Measurements from ENCODE around the gene OR2F1.

Gene OR2F1

GRCh38 chr7:144000020-144000419 is 45.4 kb downstream of the OR2F1 start, which contains the start of gene OR6B1:
Gene OR6B1 (plus strand): TSS chr7:144000320. CDS start chr7:144003997, 3,677 bp downstream.
- no peak for TF ChIP-seq CTCF (IDR thresholded peaks at IDR 0.05)
- H3K27ac ChIP-seq = no peak within 1 kb of the TSS
- no peaks in the 10 kb centered on the region for H3K36me3 ChIP-seq
- no peaks in the 10 kb centered on the region for H3K27me3 ChIP-seq
- no peaks in the 10 kb centered on the region for H3K9me3 ChIP-seq
- H3K4me1 ChIP-seq (ENCODE audit: control insufficient read depth in 1 of 2, insufficient read depth in 1 of 2, low read depth in 1 of 2, low read length in 1 of 2) = no peaks in the 10 kb centered on the region
- H3K4me3 ChIP-seq (ENCODE audit: low read depth in 1 of 2, low read length in 1 of 2) = no peak within 1 kb of the TSS

GRCh38 chr7:144001543-144001942 is 46.9 kb downstream of the OR2F1 start:
- H3K4me3 ChIP-seq (ENCODE audit: low read depth in 1 of 2, low read length in 1 of 2) = no peak overlapping the region

GRCh38 chr7:144004703-144005102 is 50.1 kb downstream of the OR2F1 start:
- TF ChIP-seq CTCF (IDR thresholded peaks at IDR 0.05) = no peak
- no peaks in the 10 kb centered on the region for H3K9me3 ChIP-seq
- no peak overlapping the region for H3K27ac ChIP-seq
- H3K4me3 ChIP-seq (ENCODE audit: low read depth in 1 of 2, low read length in 1 of 2) = no peak overlapping the region
- no peaks in the 10 kb centered on the region for H3K27me3 ChIP-seq
- H3K36me3 ChIP-seq = no peaks in the 10 kb centered on the region
- no peaks in the 10 kb centered on the region for H3K4me1 ChIP-seq (ENCODE audit: control insufficient read depth in 1 of 2, insufficient read depth in 1 of 2, low read depth in 1 of 2, low read length in 1 of 2)

More at GRCh38 chr7:144001543-144001942, 46.9 kb downstream of the OR2F1 start:
- Histone ChIP-seq H3K36me3 (no peaks in the 10 kb centered on the region), H3K4me1 (ENCODE audit: control insufficient read depth in 1 of 2, insufficient read depth in 1 of 2, low read depth in 1 of 2, low read length in 1 of 2) (no peaks in the 10 kb centered on the region), H3K9me3 (no peaks in the 10 kb centered on the region), H3K27me3 (no peaks in the 10 kb centered on the region), H3K27ac (no peak overlapping the region)
- no peak for TF ChIP-seq CTCF (IDR thresholded peaks at IDR 0.05)

GRCh38 chr7:144006029-144006691 is 51.5 kb downstream of the OR2F1 start:
- Histone ChIP-seq H3K4me3 (ENCODE audit: low read depth in 1 of 2, low read length in 1 of 2) (no peak overlapping the region), H3K4me1 (ENCODE audit: control insufficient read depth in 1 of 2, insufficient read depth in 1 of 2, low read depth in 1 of 2, low read length in 1 of 2) (no peaks in the 10 kb centered on the region), H3K27me3 (no peaks in the 10 kb centered on the region), H3K9me3 (no peaks in the 10 kb centered on the region), H3K27ac (no peak overlapping the region), H3K36me3 (no peaks in the 10 kb centered on the region)
- no peak for TF ChIP-seq CTCF (IDR thresholded peaks at IDR 0.05)

- Histone ChIP-seq H3K27me3 (no peaks in the 10 kb centered on the region), H3K27ac (no peak overlapping the region)
Observed at GRCh38 chr7:144006692-144007042, 52.0 kb downstream of the OR2F1 start.

More at GRCh38 chr7:144006692-144007042, 52.0 kb downstream of the OR2F1 start:
- no peak for TF ChIP-seq CTCF (IDR thresholded peaks at IDR 0.05)
- Histone ChIP-seq H3K4me3 (ENCODE audit: low read depth in 1 of 2, low read length in 1 of 2) (no peak overlapping the region), H3K36me3 (no peaks in the 10 kb centered on the region), H3K9me3 (no peaks in the 10 kb centered on the region), H3K4me1 (ENCODE audit: control insufficient read depth in 1 of 2, insufficient read depth in 1 of 2, low read depth in 1 of 2, low read length in 1 of 2) (no peaks in the 10 kb centered on the region)

Measured in neutrophil (primary cell).